Glutamatergic neuron (in vitro differentiated cells): ENCODE data around the gene ATP6V1D. TPM values are rescaled to one million over a fixed set of nuclear protein-coding genes. Genes with fewer than 3 reads are reported as not detected.
"Not testable (repeated sequence)": the region's sequence is repeated elsewhere in the genome, so short reads cannot be mapped to it uniquely, and the experiment has no call there.

Experiments
- DNase-seq: peaks from one replicate; pipeline ENCODE4 v3.0.0; 2022
- H3K27ac Mint-ChIP-seq: one replicate; pipeline ENCODE4 v1.8.0; 2020; ENCODE audit warnings: mild to moderate bottlenecking, mixed read lengths, inconsistent platforms; ENCODE audit not compliant: unreplicated experiment
- H3K27me3 Mint-ChIP-seq: one replicate; pipeline ENCODE4 v1.8.0; 2020; ENCODE audit warnings: mild to moderate bottlenecking, moderate library complexity, mixed read lengths, inconsistent platforms; ENCODE audit not compliant: unreplicated experiment
- H3K36me3 Mint-ChIP-seq: one replicate; pipeline ENCODE4 v1.8.0; 2020; ENCODE audit warnings: mild to moderate bottlenecking, mixed read lengths, inconsistent platforms; ENCODE audit not compliant: unreplicated experiment
- H3K4me1 Mint-ChIP-seq: one replicate; pipeline ENCODE4 v1.8.0; 2020; ENCODE audit warnings: mild to moderate bottlenecking, low read depth, mixed read lengths, inconsistent platforms; ENCODE audit not compliant: unreplicated experiment
- H3K4me3 Mint-ChIP-seq: one replicate; pipeline ENCODE4 v1.8.0; 2020; ENCODE audit warnings: mild to moderate bottlenecking, mixed read lengths, inconsistent platforms; ENCODE audit not compliant: unreplicated experiment
- H3K9me3 Mint-ChIP-seq: one replicate; pipeline ENCODE4 v1.8.0; 2020; ENCODE audit warnings: mild to moderate bottlenecking, moderate library complexity, mixed read lengths, inconsistent platforms; ENCODE audit not compliant: unreplicated experiment
- CTCF ChIP-seq: fragments of 200-600 bp; sonication (generic); IDR thresholded peaks from one replicate; pipeline ENCODE4 v1.5.0; 2021; ENCODE audit not compliant: partially characterized antibody, unreplicated experiment
- total RNA-seq: library from RNA; stranded (reverse); fragmentation: NEBNext Ultra II Directional; extraction: Animal tissue kit (Norgen Biotek cat#: 25700); gene quantifications from one replicate; pipeline ENCODE4 v1.2.1, GENCODE V29; 2021; ENCODE audit not compliant: unreplicated experiment

The ATP6V1D gene
- total RNA-seq, 1 donor from 2014 or later, result 108 TPM

GRCh38 chr14:67345583-67345982 is 14.0 kb downstream of the ATP6V1D start:
- no peaks in the 10 kb centered on the region for H3K4me1 Mint-ChIP-seq
- H3K27ac Mint-ChIP-seq, result no peak overlapping the region
- H3K27me3 Mint-ChIP-seq, result peaks cover 2% of the 10 kb centered on the region
- peaks cover 1% of the 10 kb centered on the region for H3K9me3 Mint-ChIP-seq
- H3K36me3 Mint-ChIP-seq, result peaks cover 5% of the 10 kb centered on the region
- DNase-seq, result no peak
- no peak overlapping the region for H3K4me3 Mint-ChIP-seq
- no peak for TF ChIP-seq CTCF

- H3K4me3 Mint-ChIP-seq, result no peak overlapping the region
- H3K27ac Mint-ChIP-seq, result no peak overlapping the region
- H3K9me3 Mint-ChIP-seq, result peaks cover 1% of the 10 kb centered on the region
- H3K27me3 Mint-ChIP-seq, result peaks cover 2% of the 10 kb centered on the region
- TF ChIP-seq CTCF, result no peak
- no peak for DNase-seq
- no peaks in the 10 kb centered on the region for H3K4me1 Mint-ChIP-seq
- H3K36me3 Mint-ChIP-seq, result peaks cover 5% of the 10 kb centered on the region
These were observed 15.9 kb downstream of the ATP6V1D start for GRCh38 chr14:67343601-67344230.

GRCh38 chr14:67341231-67341630 is 18.4 kb downstream of the ATP6V1D start:
- not testable (repeated sequence) for H3K4me3 Mint-ChIP-seq, H3K27me3 Mint-ChIP-seq, DNase-seq, H3K36me3 Mint-ChIP-seq, H3K4me1 Mint-ChIP-seq, H3K9me3 Mint-ChIP-seq, H3K27ac Mint-ChIP-seq

GRCh38 chr14:67335781-67336180 is 23.8 kb downstream of the ATP6V1D start:
- no peaks in the 10 kb centered on the region for H3K27me3 Mint-ChIP-seq
- peaks cover 5% of the 10 kb centered on the region for H3K36me3 Mint-ChIP-seq
- H3K4me3 Mint-ChIP-seq, result no peak overlapping the region
- no peak overlapping the region for H3K27ac Mint-ChIP-seq
- no peaks in the 10 kb centered on the region for H3K4me1 Mint-ChIP-seq
- no peak for DNase-seq
- peak; percentile 54 for TF ChIP-seq CTCF
- H3K9me3 Mint-ChIP-seq, result no peaks in the 10 kb centered on the region

GRCh38 chr14:67332468-67332867 is 27.1 kb downstream of the ATP6V1D start:
- no peak for DNase-seq
- H3K27ac Mint-ChIP-seq, result no peak overlapping the region
- no peaks in the 10 kb centered on the region for H3K4me1 Mint-ChIP-seq
- H3K4me3 Mint-ChIP-seq, result no peak overlapping the region
- H3K36me3 Mint-ChIP-seq, result peaks cover 10% of the 10 kb centered on the region
- no peaks in the 10 kb centered on the region for H3K9me3 Mint-ChIP-seq
- no peak for TF ChIP-seq CTCF
- H3K27me3 Mint-ChIP-seq, result peaks cover 1% of the 10 kb centered on the region
